OCI-LY1 (cell line): ENCODE results near the gene MLX.

ENCODE experiments used
- H2AFZ ChIP-seq: fragments of 200-600 bp; sonication (generic), shearing (Covaris generic); 2 replicates; pipeline ENCODE4 v1.6.0; 2014; ENCODE audit warnings: antibody characterized with exemption, mild to moderate bottlenecking, low read length
- H3F3A ChIP-seq: fragments of 200-600 bp; sonication (generic), shearing (Covaris generic); 2 replicates; pipeline ENCODE4 v1.6.0; 2014; ENCODE audit warnings: mild to moderate bottlenecking, antibody characterized with exemption, low read length, moderate library complexity; ENCODE audit not compliant: insufficient read depth
- H3K27ac ChIP-seq: fragments of 200-600 bp; sonication (generic); 2 replicates; pipeline ENCODE4 v1.5.1; 2014; ENCODE audit warnings: low read length, mixed run types, mild to moderate bottlenecking, low read depth; ENCODE audit not compliant: poor library complexity, severe bottlenecking
- H3K27me3 ChIP-seq: fragments of 200-600 bp; sonication (generic); 2 replicates; pipeline ENCODE4 v1.6.0; 2014; ENCODE audit warnings: antibody characterized with exemption, mild to moderate bottlenecking, low read length, moderate library complexity; ENCODE audit not compliant: insufficient read depth
- H3K36me3 ChIP-seq: fragments of 200-600 bp; sonication (generic); 2 replicates; pipeline ENCODE4 v1.6.1; 2014; ENCODE audit warnings: mild to moderate bottlenecking, antibody characterized with exemption, low read length, moderate library complexity, mixed read lengths; ENCODE audit not compliant: insufficient read depth
- H3K4me1 ChIP-seq: fragments of 200-600 bp; sonication (generic); 2 replicates; pipeline ENCODE4 v1.5.1; 2014; ENCODE audit warnings: mild to moderate bottlenecking, low read length, moderate library complexity; ENCODE audit not compliant: insufficient read depth, severe bottlenecking
- H3K4me2 ChIP-seq: fragments of 200-600 bp; sonication (generic), shearing (Covaris generic); 2 replicates; pipeline ENCODE4 v1.6.1; 2014; ENCODE audit warnings: low read length
- H3K4me3 ChIP-seq: fragments of 200-600 bp; sonication (generic); 2 replicates; pipeline ENCODE4 v1.5.1; 2014; ENCODE audit warnings: low read length, low read depth, mild to moderate bottlenecking, mixed read lengths; ENCODE audit not compliant: poor library complexity, severe bottlenecking
- H3K79me2 ChIP-seq: fragments of 200-600 bp; shearing (Covaris generic); 2 replicates; pipeline ENCODE4 v1.6.1; 2016; ENCODE audit warnings: mixed run types, low read length, mixed read lengths; ENCODE audit not compliant: insufficient read depth
- H3K9ac ChIP-seq: fragments of 200-600 bp; sonication (generic), shearing (Covaris generic); 2 replicates; pipeline ENCODE4 v1.6.1; 2014; ENCODE audit warnings: mild to moderate bottlenecking, low read length, mixed read lengths
- H3K9me2 ChIP-seq: fragments of 200-600 bp; sonication (generic), shearing (Covaris generic); 2 replicates; pipeline ENCODE4 v1.6.1; 2014; ENCODE audit warnings: low read depth, mild to moderate bottlenecking, low read length, mixed read lengths
- H3K9me3 ChIP-seq: fragments of 200-600 bp; shearing (Covaris generic); 2 replicates; pipeline ENCODE4 v1.6.1; 2014; ENCODE audit warnings: low read length, mixed read lengths
- H4K20me1 ChIP-seq: fragments of 200-600 bp; sonication (generic), shearing (Covaris generic); 2 replicates; pipeline ENCODE4 v1.6.0; 2016; ENCODE audit warnings: mild to moderate bottlenecking, low read length; ENCODE audit not compliant: insufficient read depth
- EZH2 ChIP-seq: fragments of 200-600 bp; sonication (generic), shearing (Covaris generic); IDR thresholded peaks from 2 replicates; pipeline ENCODE4 v1.8.0; 2017; ENCODE audit warnings: borderline replicate concordance, mixed run types, mild to moderate bottlenecking, antibody characterized with exemption, low read length, moderate library complexity, mixed read lengths
- TF ChIP-seq, protein P1 (sequence below): fragments of 200-600 bp; sonication (generic), shearing (Covaris generic); IDR thresholded peaks from 2 replicates; pipeline ENCODE4 v1.5.1; 2017; ENCODE audit warnings: mild to moderate bottlenecking, antibody characterized with exemption, low read length, moderate library complexity, mixed read lengths

Gene MLX

GRCh38 chr17:42553866-42554249 lies 13.0 kb upstream of the MLX start:
- 0 out of 2 replicates have a peak, but pooled peaks cover 4% of the 10 kb centered on the region for H3K36me3 ChIP-seq
- no peak for TF ChIP-seq EZH2
- TF ChIP-seq, protein P1, sequence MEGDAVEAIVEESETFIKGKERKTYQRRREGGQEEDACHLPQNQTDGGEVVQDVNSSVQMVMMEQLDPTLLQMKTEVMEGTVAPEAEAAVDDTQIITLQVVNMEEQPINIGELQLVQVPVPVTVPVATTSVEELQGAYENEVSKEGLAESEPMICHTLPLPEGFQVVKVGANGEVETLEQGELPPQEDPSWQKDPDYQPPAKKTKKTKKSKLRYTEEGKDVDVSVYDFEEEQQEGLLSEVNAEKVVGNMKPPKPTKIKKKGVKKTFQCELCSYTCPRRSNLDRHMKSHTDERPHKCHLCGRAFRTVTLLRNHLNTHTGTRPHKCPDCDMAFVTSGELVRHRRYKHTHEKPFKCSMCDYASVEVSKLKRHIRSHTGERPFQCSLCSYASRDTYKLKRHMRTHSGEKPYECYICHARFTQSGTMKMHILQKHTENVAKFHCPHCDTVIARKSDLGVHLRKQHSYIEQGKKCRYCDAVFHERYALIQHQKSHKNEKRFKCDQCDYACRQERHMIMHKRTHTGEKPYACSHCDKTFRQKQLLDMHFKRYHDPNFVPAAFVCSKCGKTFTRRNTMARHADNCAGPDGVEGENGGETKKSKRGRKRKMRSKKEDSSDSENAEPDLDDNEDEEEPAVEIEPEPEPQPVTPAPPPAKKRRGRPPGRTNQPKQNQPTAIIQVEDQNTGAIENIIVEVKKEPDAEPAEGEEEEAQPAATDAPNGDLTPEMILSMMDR, result peak; percentile 23; the same call in 1 of the 2 replicates
- no peaks in the 10 kb centered on the region for H4K20me1 ChIP-seq
- H3K4me1 ChIP-seq, result peaks cover 14% of the 10 kb centered on the region
- H3F3A ChIP-seq, result no peaks in the 10 kb centered on the region
- H3K9me2 ChIP-seq, result no peaks in the 10 kb centered on the region
- no peak overlapping the region for H2AFZ ChIP-seq
- peak overlapping the region; percentile 67 for H3K9ac ChIP-seq
- H3K4me2 ChIP-seq, result peak overlapping the region; percentile 63
- no peak overlapping the region for H3K27ac ChIP-seq
- no peaks in the 10 kb centered on the region for H3K27me3 ChIP-seq
- no peaks in the 10 kb centered on the region for H3K79me2 ChIP-seq
- peak overlapping the region; percentile 66 for H3K4me3 ChIP-seq
- H3K9me3 ChIP-seq, result no peaks in the 10 kb centered on the region

DNA sequence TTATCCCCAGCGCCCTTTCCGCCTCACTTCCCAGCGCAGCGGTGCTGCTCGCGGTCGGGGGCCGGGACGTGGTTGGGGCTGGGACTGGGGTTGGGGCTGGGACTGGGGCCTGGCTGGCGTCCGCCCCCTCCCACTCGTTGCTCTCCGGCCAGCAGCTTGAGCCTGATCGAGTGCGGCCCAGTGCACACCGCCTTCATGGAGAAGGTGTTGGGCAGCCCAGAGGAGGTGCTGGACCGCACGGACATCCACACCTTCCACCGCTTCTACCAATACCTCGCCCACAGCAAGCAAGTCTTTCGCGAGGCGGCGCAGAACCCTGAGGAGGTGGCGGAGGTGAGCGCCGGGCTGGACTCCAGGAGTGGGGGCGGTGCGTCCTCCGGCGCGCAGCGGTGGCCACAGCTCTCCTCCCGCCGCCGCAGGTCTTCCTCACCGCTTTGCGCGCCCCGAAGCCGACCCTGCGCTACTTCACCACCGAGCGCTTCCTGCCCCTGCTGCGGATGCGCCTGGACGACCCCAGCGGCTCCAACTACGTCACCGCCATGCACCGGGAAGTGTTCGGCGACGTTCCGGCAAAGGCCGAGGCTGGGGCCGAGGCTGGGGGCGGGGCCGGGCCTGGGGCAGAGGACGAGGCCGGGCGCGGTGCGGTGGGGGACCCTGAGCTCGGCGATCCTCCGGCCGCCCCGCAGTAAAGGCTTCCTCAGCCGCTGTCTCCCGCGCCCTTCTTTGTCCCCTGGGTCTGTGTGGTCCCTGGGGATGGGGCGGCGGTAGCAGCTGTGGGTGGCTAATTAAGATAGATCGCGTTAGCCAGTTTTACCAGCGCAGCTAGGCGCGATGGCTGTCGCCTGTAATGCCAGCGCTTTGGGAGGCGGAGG lies 12.4 kb upstream of the MLX start:
- Histone ChIP-seq H3K9me3 (no peaks in the 10 kb centered on the region), H3K9me2 (no peaks in the 10 kb centered on the region), H3K27me3 (no peaks in the 10 kb centered on the region), H3K4me3 (peak overlapping the region; percentile 66), H3F3A (no peaks in the 10 kb centered on the region), H4K20me1 (no peaks in the 10 kb centered on the region), H3K27ac (no peak overlapping the region), H3K9ac (peak overlapping the region; percentile 67), H3K36me3 (0 out of 2 replicates have a peak, but pooled peaks cover 4% of the 10 kb centered on the region), H3K4me1 (peaks cover 9% of the 10 kb centered on the region), H2AFZ (no peak overlapping the region), H3K79me2 (no peaks in the 10 kb centered on the region), H3K4me2 (peak overlapping the region; percentile 63)
- TF ChIP-seq, protein P1, result no peak
- TF ChIP-seq EZH2, result no peak

- H3K27me3 ChIP-seq, result no peaks in the 10 kb centered on the region
- H3K36me3 ChIP-seq, result 0 out of 2 replicates have a peak, but pooled peaks cover 4% of the 10 kb centered on the region
- H3K4me2 ChIP-seq, result peak overlapping the region; percentile 63
- H3K9me3 ChIP-seq, result no peaks in the 10 kb centered on the region
- no peak for TF ChIP-seq EZH2
- TF ChIP-seq, protein P1, result no peak
- H3K9ac ChIP-seq, result peak overlapping the region; percentile 67
- no peak overlapping the region for H3K27ac ChIP-seq
- no peaks in the 10 kb centered on the region for H3K9me2 ChIP-seq
- peaks cover 9% of the 10 kb centered on the region for H3K4me1 ChIP-seq
- H3K4me3 ChIP-seq, result peak overlapping the region; percentile 66
- no peak overlapping the region for H2AFZ ChIP-seq
- no peaks in the 10 kb centered on the region for H3K79me2 ChIP-seq
- no peaks in the 10 kb centered on the region for H3F3A ChIP-seq
- H4K20me1 ChIP-seq, result no peaks in the 10 kb centered on the region
Observed at GRCh38 chr17:42555122-42555622, 11.7 kb upstream of the MLX start.
